GM18520 (cell line): ENCODE measurements around the gene GMDS.

Experiments
- ATAC-seq: cut with Tn5 transposase; IDR thresholded peaks from one replicate; pipeline ENCODE4 v1.9.1; 2021; ENCODE audit not compliant: unreplicated experiment

The GMDS gene

GRCh38 chr6:1599469-1599868, 645.9 kb downstream of the GMDS start:
- no peak for ATAC-seq

- ATAC-seq: no peak
Measured at GRCh38 chr6:1598886-1599285, 646.5 kb downstream of the GMDS start.

- no peak for ATAC-seq
Measured at GRCh38 chr6:1598433-1598832, 647.0 kb downstream of the GMDS start.

- ATAC-seq: no peak
Measured at GRCh38 chr6:1597924-1598323, 647.5 kb downstream of the GMDS start.

- no peak for ATAC-seq
Measured at GRCh38 chr6:1597121-1597744, 648.2 kb downstream of the GMDS start.

- no peak for ATAC-seq
Measured at GRCh38 chr6:1596088-1596852, 649.1 kb downstream of the GMDS start.

- ATAC-seq: no peak
Measured at GRCh38 chr6:1595271-1596087, 649.9 kb downstream of the GMDS start.

GRCh38 chr6:1594445-1595200, 650.8 kb downstream of the GMDS start:
- no peak for ATAC-seq

- no peak for ATAC-seq
Measured at GRCh38 chr6:1593958-1594314, 651.5 kb downstream of the GMDS start.

GRCh38 chr6:1593286-1593957, 652.0 kb downstream of the GMDS start:
- no peak for ATAC-seq

GRCh38 chr6:1592852-1593251, 652.6 kb downstream of the GMDS start:
- no peak for ATAC-seq

- no peak for ATAC-seq
Measured at GRCh38 chr6:1591926-1592325, 653.5 kb downstream of the GMDS start.

- no peak for ATAC-seq
Measured at GRCh38 chr6:1591243-1591642, 654.2 kb downstream of the GMDS start.

GRCh38 chr6:1590580-1590979, 654.8 kb downstream of the GMDS start:
- ATAC-seq: no peak

GRCh38 chr6:1589208-1589607, 656.2 kb downstream of the GMDS start:
- ATAC-seq: no peak

- ATAC-seq: no peak
Measured at GRCh38 chr6:1587977-1588376, 657.4 kb downstream of the GMDS start.

- no peak for ATAC-seq
Measured at GRCh38 chr6:1587546-1587945, 657.9 kb downstream of the GMDS start.

- ATAC-seq: no peak
Measured at GRCh38 chr6:1586861-1587450, 658.4 kb downstream of the GMDS start.

GRCh38 chr6:1586256-1586655, 659.1 kb downstream of the GMDS start:
- ATAC-seq: no peak

- ATAC-seq: no peak
Measured at GRCh38 chr6:1585669-1586049, 659.7 kb downstream of the GMDS start.
